B cell (primary cell): ENCODE results near the gene CREB5. TPM values are rescaled to one million over a fixed set of nuclear protein-coding genes. Genes with fewer than 3 reads are reported as not detected.

Experiments used
- ATAC-seq: fragments of 200-7000 bp; cut with Tn5 transposase; one replicate; pipeline ENCODE4 v1.10.0; 2021; ENCODE audit warnings: low read depth, mild to moderate bottlenecking, moderate number of reproducible peaks, moderate library complexity
- CTCF ChIA-PET: fragments of 350-600 bp; sonication (Branson Sonifier 250); formaldehyde crosslinking; loops from one replicate; lab custom pipeline; 2021; ENCODE audit warnings: antibody characterized with exemption, inconsistent platforms; lab: Charles Lee
- POLR2A ChIA-PET: fragments of 350-600 bp; sonication (Branson Sonifier 250); formaldehyde crosslinking; loops from one replicate; lab custom pipeline; 2021; ENCODE audit warnings: antibody characterized with exemption; lab: Charles Lee
- DNase-seq: peaks from one replicate; pipeline ENCODE4 v3.0.0; 2013
- H2AFZ ChIP-seq: 2 replicates; pipeline ENCODE4 v1.6.1; 2012; ENCODE audit warnings: mild to moderate bottlenecking, low read depth, low read length; ENCODE audit not compliant: insufficient read depth, poor library complexity, severe bottlenecking
- H3K27ac ChIP-seq, 2 donors: 1 replicate in 1 of 2; 2 replicates in 1 of 2; pipeline ENCODE4 v1.5.1; 2012 to 2013; ENCODE audit warnings: low read length in 2 of 2, mild to moderate bottlenecking in 2 of 2, moderate library complexity in 1 of 2
- H3K27me3 ChIP-seq, 4 experiments: fragments of 200-600 bp in 1 of 4; sonication (generic) in 1 of 4; replicated peaks in 1 of 4; 1 replicate in 2 of 4; 2 replicates in 2 of 4; pipeline versions ENCODE4 v1.6.1 to v1.7.0; 2013 to 2016; ENCODE audit warnings: low read length in 3 of 4, mild to moderate bottlenecking in 2 of 4, mixed read lengths in 1 of 4, moderate library complexity in 1 of 4; ENCODE audit not compliant: insufficient read depth in 4 of 4, control insufficient read depth in 3 of 4; ENCODE audit errors: control extremely low read depth in 1 of 4
- H3K36me3 ChIP-seq, 2 experiments: replicated peaks in 1 of 2; 1 replicate in 1 of 2; 2 replicates in 1 of 2; pipeline versions ENCODE4 v1.6.1 to v1.7.1; 2013; ENCODE audit warnings: low read length in 1 of 2; ENCODE audit not compliant: insufficient read depth in 2 of 2, control insufficient read depth in 1 of 2; ENCODE audit errors: control extremely low read depth in 1 of 2, extremely low read depth in 1 of 2
- H3K4me1 ChIP-seq, 2 donors: fragments of 200-600 bp in 1 of 2; sonication (generic) in 1 of 2; 1 replicate in 1 of 2; 2 replicates in 1 of 2; pipeline versions ENCODE4 v1.5.1 to v1.6.1; 2013 to 2017; ENCODE audit warnings: low read length in 2 of 2; ENCODE audit not compliant: control insufficient read depth in 2 of 2, insufficient read depth in 2 of 2
- H3K4me2 ChIP-seq: replicated peaks from 2 replicates; pipeline ENCODE3; 2012; ENCODE audit warnings: mild to moderate bottlenecking, low read depth, low read length; ENCODE audit not compliant: poor library complexity, severe bottlenecking
- H3K4me3 ChIP-seq, 5 experiments: fragments of 200-600 bp in 1 of 5; sonication (generic) in 1 of 5; 1 replicate in 3 of 5; 2 replicates in 2 of 5; pipeline versions ENCODE4 v1.5.1 to v1.7.0; 2011 to 2016; ENCODE audit warnings: low read length in 4 of 5, mild to moderate bottlenecking in 4 of 5, low read depth in 2 of 5, control low read depth in 1 of 5, moderate library complexity in 1 of 5; ENCODE audit not compliant: insufficient read depth in 1 of 5; ENCODE audit errors: control extremely low read depth in 1 of 5, extremely low read depth in 1 of 5
- H3K79me2 ChIP-seq: fragments of 200-600 bp; sonication (generic); one replicate; pipeline ENCODE4 v1.6.0; 2016; ENCODE audit warnings: low read length; ENCODE audit not compliant: control insufficient read depth, insufficient read depth
- H3K9ac ChIP-seq: fragments of 200-600 bp; sonication (generic); 2 replicates; pipeline ENCODE4 v1.6.1; 2017; ENCODE audit warnings: mild to moderate bottlenecking, low read length, moderate library complexity
- H3K9me3 ChIP-seq, 3 donors: one replicate each; pipeline versions ENCODE4 v1.6.1 to v1.7.1; 2013; ENCODE audit warnings: low read length in 2 of 3; ENCODE audit not compliant: control insufficient read depth in 2 of 3, insufficient read depth in 1 of 3; ENCODE audit errors: control extremely low read depth in 1 of 3
- H4K20me1 ChIP-seq: 2 replicates; pipeline ENCODE4 v1.6.0; 2012; ENCODE audit warnings: mild to moderate bottlenecking, low read length; ENCODE audit not compliant: insufficient read depth, control insufficient read depth, poor library complexity, severe bottlenecking
- H3K27ac Mint-ChIP-seq: one replicate; pipeline ENCODE4 v1.8.0; 2021; ENCODE audit warnings: mixed read lengths
- H3K27me3 Mint-ChIP-seq: one replicate; pipeline ENCODE4 v1.8.0; 2021; ENCODE audit warnings: mixed read lengths
- H3K4me1 Mint-ChIP-seq: one replicate; pipeline ENCODE4 v1.8.0; 2021; ENCODE audit warnings: mixed read lengths
- H3K4me3 Mint-ChIP-seq: one replicate; pipeline ENCODE4 v1.8.0; 2021; ENCODE audit warnings: mixed read lengths
- H3K9me3 Mint-ChIP-seq: one replicate; pipeline ENCODE4 v1.8.0; 2022; ENCODE audit warnings: mixed read lengths; ENCODE audit not compliant: insufficient read depth
- EZH2 ChIP-seq: IDR thresholded peaks from 2 replicates; pipeline ENCODE4 v1.6.1; 2012; ENCODE audit warnings: borderline replicate concordance, low read depth, mild to moderate bottlenecking, moderate library complexity, low read length; ENCODE audit not compliant: insufficient read depth, poor library complexity, severe bottlenecking
- WGBS: methylation state at CpG from one replicate; pipeline ENCODE4 v1.1.5; 2013; ENCODE audit warnings: missing lambda C conversion rate; ENCODE audit not compliant: insufficient coverage; 5-methylcytosine and 5-hydroxymethylcytosine counted together
- intact Hi-C: fragments of 100-400 bp; cut with micrococcal nuclease; formaldehyde crosslinking; loops from one replicate; pipeline ENCODE4 v1.10.0; 2022
- polyA plus RNA-seq: library from polyadenylated mRNA; depleted of rRNA; stranded (reverse); fragments of >200 nt; gene quantifications from 2 replicates; pipeline ENCODE4 v1.2.3, GENCODE V29; 2012
- total RNA-seq, 2 donors: library from RNA; stranded (reverse); fragments of 120-200 nt in 1 of 2; gene quantifications; 1 replicate in 1 of 2; 2 replicates in 1 of 2; pipeline versions ENCODE4 v1.2.3 to v1.2.4, GENCODE V29; 2013 to 2022
- TF ChIP-seq, protein P1 (sequence below): fragments of 200-600 bp; IDR thresholded peaks from one replicate; pipeline ENCODE4 v1.8.0; 2022; ENCODE audit warnings: antibody characterized with exemption, mild to moderate bottlenecking

Gene CREB5
- total and polyA plus RNA-seq, 2 donors (not counting 1 experiment from before 2014, with no cell fraction given) = 0.05 to 0.95 TPM

- Mint-ChIP-seq H3K4me1 (peaks cover 3% of the 10 kb centered on the region), H3K27ac (no peak overlapping the region), H3K9me3 (no peaks in the 10 kb centered on the region), H3K4me3 (no peak overlapping the region), H3K27me3 (no peaks in the 10 kb centered on the region)
- no peak overlapping the region for H3K4me2 ChIP-seq
- H4K20me1 ChIP-seq = no peaks in the 10 kb centered on the region
- H3K79me2 ChIP-seq = no peaks in the 10 kb centered on the region
- no peak overlapping the region for H3K4me3 ChIP-seq
- H2AFZ ChIP-seq = no peak overlapping the region
- intact Hi-C loops = no loop called here
- ATAC-seq (no peak), DNase-seq (no peak)
- H3K9ac ChIP-seq = no peak overlapping the region
- no peaks in the 10 kb centered on the region for H3K9me3 ChIP-seq
- H3K27me3 ChIP-seq = no peaks in the 10 kb centered on the region
- no peaks in the 10 kb centered on the region for H3K36me3 ChIP-seq
- no peaks in the 10 kb centered on the region for H3K4me1 ChIP-seq
- ChIA-PET POLR2A (no interaction called here), CTCF (no interaction called here)
- H3K27ac ChIP-seq = no peak overlapping the region
- WGBS = 100% methylated on average over 4 of the region's 4 CpGs
- TF ChIP-seq, protein P1, sequence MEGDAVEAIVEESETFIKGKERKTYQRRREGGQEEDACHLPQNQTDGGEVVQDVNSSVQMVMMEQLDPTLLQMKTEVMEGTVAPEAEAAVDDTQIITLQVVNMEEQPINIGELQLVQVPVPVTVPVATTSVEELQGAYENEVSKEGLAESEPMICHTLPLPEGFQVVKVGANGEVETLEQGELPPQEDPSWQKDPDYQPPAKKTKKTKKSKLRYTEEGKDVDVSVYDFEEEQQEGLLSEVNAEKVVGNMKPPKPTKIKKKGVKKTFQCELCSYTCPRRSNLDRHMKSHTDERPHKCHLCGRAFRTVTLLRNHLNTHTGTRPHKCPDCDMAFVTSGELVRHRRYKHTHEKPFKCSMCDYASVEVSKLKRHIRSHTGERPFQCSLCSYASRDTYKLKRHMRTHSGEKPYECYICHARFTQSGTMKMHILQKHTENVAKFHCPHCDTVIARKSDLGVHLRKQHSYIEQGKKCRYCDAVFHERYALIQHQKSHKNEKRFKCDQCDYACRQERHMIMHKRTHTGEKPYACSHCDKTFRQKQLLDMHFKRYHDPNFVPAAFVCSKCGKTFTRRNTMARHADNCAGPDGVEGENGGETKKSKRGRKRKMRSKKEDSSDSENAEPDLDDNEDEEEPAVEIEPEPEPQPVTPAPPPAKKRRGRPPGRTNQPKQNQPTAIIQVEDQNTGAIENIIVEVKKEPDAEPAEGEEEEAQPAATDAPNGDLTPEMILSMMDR = no peak
- no peak for TF ChIP-seq EZH2
Observed at GRCh38 chr7:28748346-28748745, 336.0 kb downstream of the CREB5 start.

DNA sequence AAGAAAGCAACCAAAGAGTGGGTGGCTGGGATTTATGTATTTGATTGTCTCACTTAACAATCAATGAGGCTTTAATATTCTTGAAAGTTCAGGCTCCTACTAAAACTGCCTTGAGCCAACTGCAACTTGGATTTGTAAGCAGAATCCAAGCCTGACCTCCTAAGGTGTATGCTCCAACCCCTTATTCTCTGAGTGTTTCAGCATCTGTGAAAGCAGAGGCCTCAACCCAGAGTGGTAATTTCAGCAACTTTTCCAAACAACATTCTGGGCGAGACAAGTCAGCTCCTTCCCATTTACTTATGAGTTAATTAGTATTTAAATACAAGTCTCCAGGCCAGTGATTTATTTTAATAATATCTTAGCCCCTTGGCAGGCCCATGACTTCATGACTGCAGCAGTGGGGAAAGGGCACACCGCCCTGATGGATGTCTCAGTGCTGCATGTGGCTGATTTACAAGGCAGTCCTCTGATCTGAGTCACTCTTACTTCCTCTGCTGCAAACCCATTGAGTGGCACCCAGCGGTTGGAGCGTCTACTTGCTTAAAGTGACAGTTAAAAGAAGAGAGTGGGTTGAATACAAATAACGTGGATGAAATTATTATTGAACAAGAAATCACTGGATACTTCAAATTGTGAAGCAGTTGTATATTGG lies 336.7 kb downstream of the CREB5 start:
- ChIA-PET CTCF (interaction anchor here (0.6 kb wide), 1 partner anchor 672 kb away, joined by 3 read pairs; no protein-coding TSS in a partner anchor), POLR2A (no interaction called here)
- intact Hi-C loops = no loop called here
- Histone ChIP-seq H3K36me3 (no peaks in the 10 kb centered on the region), H3K9ac (no peak overlapping the region), H4K20me1 (no peaks in the 10 kb centered on the region), H3K79me2 (no peaks in the 10 kb centered on the region), H3K27ac (no peak overlapping the region), H3K4me2 (no peak overlapping the region), H3K4me1 (no peaks in the 10 kb centered on the region), H2AFZ (no peak overlapping the region), H3K9me3 (no peaks in the 10 kb centered on the region), H3K27me3 (no peaks in the 10 kb centered on the region), H3K4me3 (no peak overlapping the region)
- TF ChIP-seq, protein P1 = no peak
- TF ChIP-seq EZH2 = no peak
- H3K27me3 Mint-ChIP-seq = no peaks in the 10 kb centered on the region
- DNase-seq (no peak), ATAC-seq (peak; percentile 36)
- H3K4me3 Mint-ChIP-seq = no peak overlapping the region
- H3K27ac Mint-ChIP-seq = no peak overlapping the region
- no peaks in the 10 kb centered on the region for H3K9me3 Mint-ChIP-seq
- peaks cover 3% of the 10 kb centered on the region for H3K4me1 Mint-ChIP-seq
- WGBS = 36% methylated on average over 1 of the region's 5 CpGs
